Stimulated activated CD4-positive, alpha-beta T cell treated with anti-CD3 and anti-CD28 coated beads, TNF-alpha, amount 100 ng/mL, for 24 hours (primary cell): ENCODE measurements around the gene TMEM131.
"Not testable (repeated sequence)": the region's sequence is repeated elsewhere in the genome, so short reads cannot be mapped to it uniquely, and the experiment has no call there.

Experiments
- DNase-seq, 3 experiments: peaks; one replicate each; pipeline ENCODE4 v3.0.0-alpha.2; 2020; ENCODE audit warnings: low read depth in 3 of 3

Gene TMEM131

DNA sequence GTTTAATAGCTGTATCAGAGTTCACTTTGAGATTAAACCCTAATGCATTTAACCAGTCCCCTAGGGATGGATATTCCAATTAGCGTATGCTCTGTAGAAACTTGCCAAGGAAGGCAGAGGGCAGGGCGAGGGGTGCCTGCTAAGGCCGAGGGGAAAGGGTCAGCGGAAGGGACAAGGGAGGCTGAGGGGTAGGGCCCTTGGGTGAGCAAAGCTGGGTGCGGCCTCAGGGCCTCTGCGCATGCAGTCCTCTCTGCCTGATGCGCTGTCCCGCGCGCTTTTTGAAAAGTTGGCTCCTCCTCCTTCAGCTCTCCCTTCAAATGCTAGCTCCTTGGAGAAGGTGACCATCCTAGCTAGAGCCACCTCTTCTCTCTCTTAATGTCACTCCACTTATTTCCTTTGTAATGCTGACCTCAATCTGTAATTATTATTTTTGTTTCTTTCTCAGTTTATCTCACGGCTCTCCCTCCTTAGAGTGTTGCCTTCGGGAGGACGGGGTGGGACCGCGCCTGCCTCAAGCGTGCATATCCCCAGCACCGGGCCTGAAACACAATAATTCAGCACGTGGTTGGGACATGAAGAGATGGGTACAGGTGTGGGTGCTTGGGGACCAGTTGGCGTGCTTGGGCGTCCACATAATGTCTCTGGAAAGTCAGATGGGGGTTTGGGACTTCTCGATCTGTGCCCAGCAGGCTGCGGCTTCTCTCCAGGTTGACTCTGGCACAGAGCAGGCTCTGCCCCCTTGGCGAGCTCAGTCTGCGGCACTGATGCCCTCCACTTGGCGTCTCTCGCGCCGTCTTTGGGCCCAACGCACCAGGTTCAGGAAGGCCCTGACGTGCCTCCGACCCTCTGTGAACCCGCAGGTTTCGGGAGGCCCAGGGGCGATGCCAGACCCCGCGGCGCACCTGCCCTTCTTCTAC is 272.3 kb downstream of the TMEM131 start:
- DNase-seq = no peak

GRCh38 chr2:97722227-97722626 is 273.5 kb downstream of the TMEM131 start:
- DNase-seq = no peak

DNA sequence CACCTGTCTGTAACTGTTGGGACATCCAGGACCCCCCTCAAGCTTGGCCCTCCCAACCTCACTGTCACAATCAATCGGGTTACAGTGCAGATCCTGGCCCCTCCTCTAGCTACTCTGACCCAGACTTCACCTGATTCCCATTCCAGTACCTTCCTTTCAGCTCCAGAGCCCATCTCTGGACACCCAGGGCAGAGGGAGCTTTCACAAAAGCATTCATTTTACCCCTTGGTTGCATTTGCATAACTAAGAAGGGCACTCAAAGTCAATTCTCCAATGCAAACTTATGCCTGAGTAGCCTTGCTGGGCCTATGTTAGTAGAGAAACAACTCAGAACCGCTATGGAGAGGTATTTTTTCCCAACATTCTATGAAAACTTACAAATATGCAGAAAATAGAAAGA is 275.0 kb downstream of the TMEM131 start:
- no peak for DNase-seq

DNA sequence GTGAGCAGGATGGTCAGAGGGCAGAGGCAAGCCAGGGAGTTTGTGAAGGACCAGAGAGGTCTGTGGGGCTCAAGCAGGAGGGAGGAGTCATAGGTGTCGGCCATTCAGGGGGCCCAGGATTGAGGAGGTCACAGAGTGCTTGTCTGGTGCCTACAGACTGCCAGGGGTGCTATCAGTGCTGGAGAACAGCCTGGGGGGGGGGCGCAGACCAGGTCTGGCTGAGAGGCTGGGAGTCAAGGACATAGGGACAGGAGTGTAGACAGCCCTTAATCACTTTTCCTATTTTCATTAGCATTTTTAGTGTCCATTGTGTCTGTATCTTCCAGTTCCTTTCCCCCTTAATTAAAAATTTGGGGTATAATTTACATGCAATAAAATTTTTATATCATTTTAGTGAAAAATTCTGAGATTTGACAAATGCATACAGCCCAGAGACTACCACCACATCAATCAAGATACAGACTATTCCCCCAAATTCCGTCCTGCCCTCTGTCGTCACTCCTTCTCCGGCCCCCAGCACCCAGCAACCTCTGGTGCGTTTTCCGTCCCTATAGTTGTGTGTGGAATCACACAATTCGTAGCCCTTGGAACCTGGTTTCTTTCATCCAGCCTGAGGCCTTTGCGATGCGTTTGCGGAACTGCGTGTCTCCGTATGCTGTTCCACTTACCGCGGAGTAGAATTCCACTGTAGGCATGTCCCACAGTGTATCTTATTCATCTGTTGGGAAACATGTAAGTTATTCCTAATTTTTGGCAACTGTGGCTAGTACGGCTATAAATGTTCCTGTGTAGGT is 276.2 kb downstream of the TMEM131 start:
- no peak for DNase-seq

GRCh38 chr2:97718942-97719341 is 276.8 kb downstream of the TMEM131 start:
- DNase-seq = no peak

DNA sequence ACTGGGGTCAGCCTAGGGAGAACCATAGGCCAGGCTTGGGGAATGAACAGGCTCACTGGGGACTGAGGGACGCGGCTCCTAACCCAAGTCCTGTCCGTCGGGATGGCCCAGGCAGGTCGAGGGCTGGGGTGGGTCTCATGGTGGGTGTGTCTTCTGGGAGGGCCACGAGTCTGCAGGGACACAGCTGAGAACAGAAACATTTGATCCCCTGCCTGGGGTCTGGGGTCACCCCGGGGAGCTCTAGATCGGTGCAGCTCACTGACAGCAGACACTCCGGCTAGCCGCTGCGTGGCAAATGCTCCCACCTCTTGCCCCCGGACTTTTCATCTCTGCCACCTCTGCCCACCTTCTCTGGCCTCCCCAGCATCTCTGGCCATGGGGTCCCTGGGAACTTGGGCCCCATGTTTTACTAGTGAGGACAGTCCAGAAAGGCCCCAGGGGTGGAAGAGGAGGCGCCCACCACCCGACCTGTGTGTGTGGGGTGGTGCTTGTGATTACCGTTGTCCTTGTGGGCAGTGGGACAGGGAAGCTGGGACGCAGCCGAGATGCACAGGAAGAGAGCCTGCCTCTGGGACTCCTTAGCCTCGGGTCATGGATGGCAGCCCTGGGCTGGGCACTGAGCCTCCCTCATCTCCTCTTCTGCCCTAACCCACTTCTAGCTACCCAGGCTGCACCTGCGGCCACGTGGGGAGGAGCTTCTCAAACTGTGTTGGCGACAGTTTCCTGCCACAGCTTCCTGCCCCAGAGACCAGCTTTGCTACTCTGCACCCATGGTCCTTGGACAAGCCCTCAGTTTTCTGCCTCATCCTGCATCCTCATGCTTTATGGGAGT is 277.5 kb downstream of the TMEM131 start:
- peak; percentile 37 to 71 (median 44) for DNase-seq

GRCh38 chr2:97717613-97717995 is 278.1 kb downstream of the TMEM131 start:
- no peak for DNase-seq

GRCh38 chr2:97716695-97717612 is 278.8 kb downstream of the TMEM131 start:
- DNase-seq = no peak

- no peak for DNase-seq
Observed at GRCh38 chr2:97715951-97716694, 279.6 kb downstream of the TMEM131 start.

DNA sequence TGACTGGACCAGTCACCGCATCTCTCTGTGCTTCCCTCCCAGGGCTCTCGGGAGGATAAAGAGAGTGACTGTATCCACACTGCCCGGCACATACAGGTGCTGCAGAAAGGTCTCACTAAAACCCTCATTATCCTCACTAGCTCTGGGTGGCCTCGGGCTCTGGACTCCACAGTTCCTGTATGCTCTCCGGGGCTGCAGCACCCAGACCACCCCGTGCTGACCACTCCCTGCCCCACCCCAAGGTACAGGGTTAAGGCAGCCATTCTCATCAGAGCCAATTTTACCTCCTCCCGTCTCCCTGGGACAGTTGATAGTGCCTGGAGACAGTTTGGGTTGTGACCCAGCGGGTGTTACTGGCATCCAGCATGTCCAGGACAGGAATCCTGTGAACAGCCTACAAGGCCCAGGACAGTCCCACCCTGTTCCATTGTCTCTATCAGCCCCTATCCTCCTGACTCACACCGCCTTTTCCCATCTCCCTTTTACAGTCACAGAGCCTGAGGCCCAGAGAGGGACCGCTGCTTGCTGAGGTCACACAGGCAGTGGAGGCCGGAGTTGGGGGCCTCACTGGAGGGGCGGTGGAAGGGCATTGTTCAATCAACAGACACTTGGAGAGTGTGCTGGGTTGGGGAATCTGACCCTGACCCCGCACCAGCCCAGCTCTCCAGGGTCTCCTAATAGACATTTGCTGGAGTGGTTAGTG is 280.6 kb downstream of the TMEM131 start:
- no peak for DNase-seq

DNA sequence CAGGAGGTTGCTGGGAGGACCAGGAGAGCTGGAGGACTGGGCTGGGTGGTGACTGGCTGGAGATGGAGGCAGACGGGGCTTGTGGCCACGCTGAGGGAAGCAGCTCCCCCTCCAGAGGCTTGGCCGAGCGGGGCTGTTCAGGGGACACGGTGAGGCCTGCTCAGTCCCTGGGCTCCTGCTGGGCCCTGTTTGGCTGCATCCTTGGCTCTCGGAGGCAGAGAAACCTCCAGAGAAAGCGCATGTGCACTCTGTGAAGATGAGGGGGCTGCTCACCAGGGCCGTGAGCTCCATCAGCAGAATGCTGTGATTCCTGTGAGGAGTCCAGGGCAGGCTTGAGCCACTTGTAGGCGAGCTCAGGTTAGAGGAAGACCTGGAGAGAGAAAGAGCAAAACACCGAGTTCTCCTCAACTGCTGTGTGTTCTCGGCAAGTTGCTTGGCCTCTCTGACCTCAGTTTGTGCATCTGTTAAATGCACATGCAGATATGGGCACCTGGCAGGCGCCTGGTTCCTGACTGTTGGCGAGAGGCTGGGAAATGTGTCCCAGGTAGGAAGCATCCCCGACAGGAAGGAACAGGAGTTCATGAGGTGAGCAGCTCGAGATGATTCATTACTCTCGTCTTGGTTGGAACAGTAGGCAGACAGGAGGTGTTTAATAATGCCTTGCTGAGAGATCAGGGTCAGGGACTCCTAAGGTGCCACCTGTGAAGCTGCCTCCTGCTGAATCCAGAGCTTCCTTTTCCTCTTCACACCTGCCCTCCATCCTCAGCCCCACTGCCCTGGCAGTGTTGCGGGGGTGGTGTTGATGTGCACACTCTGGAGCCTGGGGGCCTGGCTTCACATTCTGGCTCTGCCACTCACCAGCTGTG is 281.4 kb downstream of the TMEM131 start:
- DNase-seq = peak in 1 of 3 experiments; percentile 35

DNA sequence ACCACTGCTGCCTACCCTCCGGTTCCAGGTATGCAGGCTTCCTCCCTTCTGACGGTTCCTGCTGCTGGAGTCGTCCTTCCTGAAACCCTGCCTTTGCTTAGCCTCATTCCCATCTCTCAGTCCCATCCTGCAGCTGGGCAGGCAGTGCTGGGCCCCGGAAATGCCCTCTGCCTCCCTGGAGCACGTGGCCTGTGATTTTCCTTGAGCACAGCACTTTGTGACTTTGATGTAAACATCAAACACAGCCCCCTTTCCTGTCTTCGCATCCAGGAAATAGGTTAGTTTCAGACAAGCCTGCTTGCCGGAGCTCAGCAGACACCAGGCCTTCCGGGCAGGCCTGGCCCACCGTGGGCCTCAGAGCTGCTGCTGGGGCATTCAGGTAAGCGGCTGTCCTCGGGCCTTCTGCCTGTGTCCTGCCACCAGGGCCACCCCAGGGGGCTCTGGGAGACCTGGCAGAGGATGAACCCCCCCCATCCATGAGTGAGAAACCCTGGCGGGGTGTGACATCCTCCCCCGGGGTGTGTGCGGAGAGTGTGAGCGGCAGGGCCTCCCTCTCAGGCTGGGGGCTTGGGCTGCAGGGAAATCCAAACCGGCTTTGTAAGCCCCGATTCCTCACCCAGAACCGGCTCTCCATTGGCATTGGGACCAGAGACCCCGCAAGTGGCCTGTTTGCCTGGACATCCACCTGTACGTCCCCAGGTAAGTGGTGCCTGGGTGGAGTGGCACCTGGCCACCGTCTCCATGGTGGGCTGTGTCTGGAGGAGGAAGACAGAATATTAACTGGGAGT is 282.3 kb downstream of the TMEM131 start, which contains the start of gene ZAP70:
Gene ZAP70, plus strand, starts transcription at position 281 of the 788 bp plus-strand sequence. CDS start 10,461 bp downstream, outside the sequence.
- DNase-seq = peak in 2 of 3 experiments; percentile 19 to 65

DNA sequence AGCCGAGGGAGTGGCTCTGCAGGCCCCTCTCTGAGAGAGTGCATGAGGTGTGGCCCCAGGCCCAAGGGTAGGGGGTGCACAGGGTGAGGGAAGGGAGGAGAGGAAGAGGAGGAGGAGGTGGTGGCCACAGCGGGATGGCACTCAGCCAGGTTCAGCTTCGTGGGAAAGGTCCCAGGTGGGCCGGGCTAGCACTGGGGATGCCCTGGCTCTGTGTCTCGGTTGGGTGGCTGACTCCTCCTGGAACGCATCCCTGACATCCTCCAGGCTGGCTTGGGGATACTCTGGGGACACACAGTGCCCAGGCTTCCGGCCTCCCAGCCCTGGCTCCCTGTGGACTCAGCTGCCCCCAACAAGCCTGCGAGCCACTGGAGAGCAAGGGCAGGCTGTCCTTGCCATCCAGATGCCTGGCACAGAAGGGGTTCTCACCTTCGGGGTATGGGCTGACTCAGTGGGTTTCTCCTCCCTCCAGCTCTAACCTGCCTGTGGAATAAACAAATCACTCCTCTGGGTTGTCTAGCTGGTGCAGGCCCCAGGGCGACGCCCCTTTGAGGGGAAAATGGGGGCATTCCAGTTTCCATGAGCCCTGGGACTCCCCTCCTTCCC is 283.0 kb downstream of the TMEM131 start:
- peak in 2 of 3 experiments; percentile 18 to 41 for DNase-seq

GRCh38 chr2:97712175-97712574 is 283.6 kb downstream of the TMEM131 start:
- DNase-seq = not testable (repeated sequence)

DNA sequence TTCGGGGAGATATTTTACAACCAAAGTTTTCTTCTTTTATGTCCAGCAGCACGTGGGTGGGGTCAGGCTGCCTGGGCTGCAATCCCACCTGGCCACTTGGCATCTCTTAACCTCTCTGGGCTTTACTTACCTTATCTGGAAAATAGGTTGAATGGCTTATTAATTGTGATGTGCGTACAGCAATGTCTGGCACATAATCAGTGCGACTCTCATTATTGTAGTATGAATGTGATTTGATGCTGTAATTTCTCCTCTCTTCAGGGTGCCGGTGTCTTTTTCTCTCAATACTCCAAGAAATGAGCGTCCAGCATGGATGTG is 284.4 kb downstream of the TMEM131 start:
- no peak for DNase-seq

GRCh38 chr2:97708608-97709007 is 287.1 kb downstream of the TMEM131 start:
- no peak for DNase-seq

DNA sequence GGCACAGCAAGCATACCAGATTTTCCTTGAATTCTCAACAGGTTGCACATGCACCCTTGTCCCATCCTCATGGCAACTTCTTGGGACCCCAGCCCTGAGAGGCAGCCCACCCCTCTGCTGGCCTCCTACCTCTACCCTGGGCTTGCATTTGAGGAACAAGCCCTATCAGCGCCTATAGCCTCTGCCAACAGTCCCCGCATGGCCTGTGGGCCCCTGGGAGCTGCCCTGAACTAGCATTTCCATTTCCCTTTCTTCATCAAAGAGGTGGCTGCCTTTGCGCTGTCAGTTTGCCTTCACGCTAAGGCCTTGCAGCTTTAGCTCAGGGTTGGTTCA is 287.7 kb downstream of the TMEM131 start:
- DNase-seq = no peak
